22Rv1 (cell line): ENCODE results near the gene GRB7.
"Not testable (repeated sequence)": the region's sequence is repeated elsewhere in the genome, so short reads cannot be mapped to it uniquely, and the experiment has no call there.

ENCODE experiments used
- H3K27ac ChIP-seq: fragments of 450-650 bp; 2 replicates; pipeline ENCODE4 v1.5.1; 2017
- ZFX ChIP-seq: fragments of 450-650 bp; IDR thresholded peaks from 2 replicates; pipeline ENCODE4 v1.6.1; 2017; ENCODE audit warnings: antibody characterized with exemption, borderline replicate concordance
- TF ChIP-seq, protein P1 (sequence below): fragments of 450-650 bp; IDR thresholded peaks from 2 replicates; pipeline ENCODE4 v1.5.1; 2017; ENCODE audit warnings: mild to moderate bottlenecking

Gene GRB7

DNA sequence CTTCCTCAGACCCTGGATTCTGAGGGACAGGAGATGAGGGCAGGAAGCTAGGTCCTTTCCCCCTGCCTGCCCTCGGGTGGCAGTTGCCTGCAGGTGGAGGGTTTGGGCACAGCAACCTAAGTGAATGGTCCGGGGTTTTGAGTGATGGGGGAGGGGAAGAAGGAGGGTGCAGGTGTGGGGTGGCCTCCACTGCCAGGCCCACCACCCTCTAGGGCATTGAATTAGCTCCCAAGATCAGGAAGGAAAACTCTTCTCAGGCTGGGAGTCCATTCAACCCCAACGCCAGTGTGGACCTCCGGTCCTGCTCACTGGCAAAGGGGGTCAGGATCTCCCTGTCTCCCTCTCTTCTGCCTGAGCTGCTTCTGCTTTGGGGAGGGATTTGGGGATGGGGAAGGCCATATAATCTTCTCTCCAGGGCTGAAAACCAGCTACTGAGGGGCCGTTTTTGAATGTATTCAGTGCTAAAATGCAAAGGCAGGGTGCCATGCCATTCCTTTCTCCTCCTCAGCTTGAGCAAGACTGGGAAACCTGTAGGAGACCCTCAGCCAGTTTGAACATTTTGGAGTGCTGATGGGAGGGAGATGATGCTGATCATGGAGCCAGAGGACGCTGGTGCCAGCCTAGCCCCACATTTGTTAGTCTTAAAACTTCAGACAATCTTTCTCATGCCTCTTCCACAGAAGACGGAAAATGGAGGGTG, 18.8 kb downstream of the GRB7 start:
- no peak overlapping the region for H3K27ac ChIP-seq
- TF ChIP-seq ZFX, result no peak

DNA sequence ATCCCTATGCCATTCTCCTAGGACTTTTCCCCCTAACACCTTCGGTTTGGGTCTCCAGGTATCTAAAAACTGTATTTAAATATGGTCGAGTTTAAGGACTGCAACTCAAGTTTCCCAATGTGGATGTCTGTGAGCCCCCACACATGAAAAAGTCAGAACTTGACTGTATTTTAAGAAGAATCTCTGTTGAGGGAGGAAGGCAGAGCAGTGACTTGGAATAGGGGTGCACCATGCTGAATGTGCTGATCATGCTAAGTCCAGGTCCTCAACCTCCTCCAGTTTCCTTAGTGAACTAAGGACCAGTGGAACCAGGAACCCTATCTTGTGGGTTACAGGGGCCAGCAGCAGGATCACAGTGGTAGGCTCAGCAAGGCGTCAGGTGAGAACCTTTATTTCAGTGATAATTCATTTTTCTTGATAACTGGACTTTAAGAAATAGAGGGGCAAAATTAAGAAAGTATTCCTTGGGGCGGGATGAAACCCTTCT, 19.5 kb downstream of the GRB7 start:
- TF ChIP-seq ZFX, result no peak
- TF ChIP-seq, protein P1, sequence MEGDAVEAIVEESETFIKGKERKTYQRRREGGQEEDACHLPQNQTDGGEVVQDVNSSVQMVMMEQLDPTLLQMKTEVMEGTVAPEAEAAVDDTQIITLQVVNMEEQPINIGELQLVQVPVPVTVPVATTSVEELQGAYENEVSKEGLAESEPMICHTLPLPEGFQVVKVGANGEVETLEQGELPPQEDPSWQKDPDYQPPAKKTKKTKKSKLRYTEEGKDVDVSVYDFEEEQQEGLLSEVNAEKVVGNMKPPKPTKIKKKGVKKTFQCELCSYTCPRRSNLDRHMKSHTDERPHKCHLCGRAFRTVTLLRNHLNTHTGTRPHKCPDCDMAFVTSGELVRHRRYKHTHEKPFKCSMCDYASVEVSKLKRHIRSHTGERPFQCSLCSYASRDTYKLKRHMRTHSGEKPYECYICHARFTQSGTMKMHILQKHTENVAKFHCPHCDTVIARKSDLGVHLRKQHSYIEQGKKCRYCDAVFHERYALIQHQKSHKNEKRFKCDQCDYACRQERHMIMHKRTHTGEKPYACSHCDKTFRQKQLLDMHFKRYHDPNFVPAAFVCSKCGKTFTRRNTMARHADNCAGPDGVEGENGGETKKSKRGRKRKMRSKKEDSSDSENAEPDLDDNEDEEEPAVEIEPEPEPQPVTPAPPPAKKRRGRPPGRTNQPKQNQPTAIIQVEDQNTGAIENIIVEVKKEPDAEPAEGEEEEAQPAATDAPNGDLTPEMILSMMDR, result no peak

DNA sequence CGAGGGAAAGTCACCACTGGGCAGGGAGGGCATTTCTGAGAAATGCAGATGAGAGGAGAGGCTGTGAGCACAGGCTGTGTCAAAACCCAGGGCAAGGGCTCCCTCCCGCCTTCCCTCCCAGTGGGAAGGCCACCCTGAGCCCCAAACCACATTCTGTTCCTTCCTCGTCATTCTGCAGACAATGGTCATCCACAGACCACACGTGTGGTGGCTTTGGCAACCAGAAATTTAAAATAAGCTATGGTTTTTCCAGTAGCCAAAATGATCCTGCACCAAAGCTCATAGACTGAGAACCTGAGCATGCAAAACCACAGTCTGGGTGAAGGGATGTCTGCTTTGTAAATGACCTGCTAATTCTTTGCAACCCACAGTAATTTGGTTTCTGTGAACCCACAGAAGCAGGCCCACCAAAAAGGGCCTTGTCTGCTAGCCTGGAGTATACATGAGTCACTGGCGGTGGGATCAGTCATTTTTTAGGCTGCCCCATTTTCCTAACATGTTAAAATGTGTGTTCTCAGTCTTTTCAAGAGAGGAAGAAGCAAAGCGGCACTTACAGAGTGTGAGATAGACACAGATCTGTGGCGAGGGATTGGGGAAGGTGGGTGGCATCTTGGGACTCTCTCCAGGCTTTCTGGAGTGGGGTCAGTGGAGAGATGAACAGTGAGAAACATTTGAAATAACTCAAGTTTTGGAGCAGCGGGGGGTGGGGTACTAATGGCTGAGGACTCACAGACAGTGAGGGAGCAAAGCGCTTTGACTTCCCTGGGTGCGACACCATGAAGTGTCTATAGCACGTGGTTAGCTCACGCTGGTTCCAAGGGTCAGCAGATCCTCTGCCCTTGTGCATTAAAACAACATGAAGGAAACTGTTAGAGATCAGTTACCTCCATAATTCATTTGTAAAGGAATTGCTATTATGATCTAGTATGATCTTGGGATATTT, 20.5 kb downstream of the GRB7 start:
- TF ChIP-seq ZFX, result no peak
- TF ChIP-seq, protein P1, result no peak
- no peak overlapping the region for H3K27ac ChIP-seq

More for the DNA sequence above, 19.5 kb downstream of the GRB7 start:
- no peak overlapping the region for H3K27ac ChIP-seq

GRCh38 chr17:39759204-39759603, 21.5 kb downstream of the GRB7 start:
- H3K27ac ChIP-seq, result no peak overlapping the region
- TF ChIP-seq, protein P1, result no peak
- no peak for TF ChIP-seq ZFX

DNA sequence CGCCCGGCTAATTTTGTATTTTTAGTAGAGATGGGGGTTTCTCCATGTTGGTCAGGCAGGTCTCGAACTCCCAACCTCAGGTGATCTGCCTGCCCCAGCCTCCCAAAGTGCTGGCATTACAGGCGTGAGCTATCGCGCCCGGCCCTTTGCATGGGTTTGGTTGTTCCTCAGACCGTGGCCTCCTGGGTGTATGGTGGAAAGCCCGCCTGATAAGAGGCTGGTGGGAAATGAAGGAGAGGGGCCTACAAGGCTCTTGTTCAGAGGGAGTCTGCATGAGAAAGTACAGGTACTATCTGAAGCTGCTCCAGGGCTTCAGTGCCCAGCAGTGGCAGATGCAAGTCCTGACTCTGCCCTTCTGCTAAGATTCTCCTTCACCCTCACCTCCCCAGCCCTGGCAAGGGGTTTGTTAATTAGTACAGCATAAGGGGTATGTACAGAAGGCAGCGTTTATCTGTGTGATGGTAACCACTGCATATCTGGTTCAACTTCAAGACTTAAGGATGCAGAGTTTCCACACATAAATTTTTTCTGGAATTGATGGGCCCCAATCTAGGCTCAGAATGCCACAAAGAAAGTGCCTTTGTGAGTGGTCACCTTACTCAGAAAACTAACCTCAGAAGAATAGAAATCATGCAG, 24.2 kb downstream of the GRB7 start:
- TF ChIP-seq, protein P1, result no peak
- TF ChIP-seq ZFX, result no peak
- H3K27ac ChIP-seq, result no peak overlapping the region

GRCh38 chr17:39763051-39763820, 25.5 kb downstream of the GRB7 start:
- TF ChIP-seq, protein P1, result no peak
- no peak for TF ChIP-seq ZFX
- no peak overlapping the region for H3K27ac ChIP-seq

DNA sequence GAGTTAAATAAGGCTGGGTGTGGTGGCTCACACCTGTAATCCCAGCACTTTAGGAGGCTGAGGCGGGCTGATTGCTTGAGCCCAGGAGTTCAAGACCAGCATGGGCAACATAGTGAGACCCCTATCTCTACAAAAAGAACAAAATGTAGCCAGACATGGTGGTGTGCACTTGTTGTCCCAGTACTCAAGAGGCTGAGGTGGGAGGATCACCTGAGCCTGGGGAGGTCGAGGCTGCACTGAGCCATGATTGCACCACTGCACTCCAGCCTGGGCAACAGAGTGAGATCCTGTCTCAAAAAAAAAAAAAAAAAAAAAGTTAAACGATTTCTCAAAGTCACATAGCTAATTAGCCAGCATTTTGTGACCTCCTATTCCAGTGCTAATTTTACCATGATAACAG, 26.4 kb downstream of the GRB7 start:
- not testable (repeated sequence) for H3K27ac ChIP-seq
